IPS-18c (cell line): ENCODE data around the gene BTBD19.

Source experiments
- H3K4me3 ChIP-seq: 2 replicates; pipeline ENCODE4 v1.7.0; 2013; ENCODE audit warnings: low read depth, mild to moderate bottlenecking, low read length, moderate library complexity; ENCODE audit not compliant: insufficient read depth
- H3K9me3 ChIP-seq: one replicate; pipeline ENCODE4 v1.6.1; 2013; ENCODE audit warnings: mild to moderate bottlenecking, low read length, moderate library complexity; ENCODE audit not compliant: control insufficient read depth, insufficient read depth

Gene BTBD19

DNA sequence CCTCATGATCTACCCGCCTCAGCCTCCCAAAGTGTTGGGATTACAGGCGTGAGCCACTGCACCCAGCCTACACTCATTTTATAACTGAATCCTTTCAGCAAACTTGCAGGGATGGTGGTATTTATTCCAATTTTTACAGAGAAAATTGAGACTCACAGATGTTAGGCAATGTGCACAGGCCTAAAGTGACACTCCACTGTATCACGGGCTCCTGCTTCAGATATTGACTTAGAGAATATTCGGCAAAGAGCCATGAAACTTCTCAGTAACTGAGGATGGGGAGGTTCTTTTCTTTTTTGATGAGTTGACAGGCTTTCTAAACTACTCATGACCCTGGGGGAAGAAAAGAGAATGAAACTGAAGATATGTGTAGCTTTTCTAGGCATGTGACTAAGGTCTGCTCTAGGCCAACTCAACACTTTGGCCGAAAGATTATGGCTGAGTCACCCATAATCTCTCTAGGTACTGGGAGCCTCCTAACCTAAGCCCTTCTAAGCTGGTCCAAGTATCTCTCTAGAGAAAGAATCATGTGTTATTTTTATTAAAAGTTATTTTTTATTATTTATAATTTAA, 54.6 kb downstream of the BTBD19 start:
- H3K4me3 ChIP-seq, result no peak overlapping the region
- H3K9me3 ChIP-seq, result no peaks in the 10 kb centered on the region
